Erythroblast (primary cell): ENCODE results near the gene ELFN2.

Experiments
- GATA1 ChIP-seq: IDR thresholded peaks from 2 replicates; pipeline ENCODE4 v1.6.1; 2011; ENCODE audit warnings: low read depth, mild to moderate bottlenecking, control low read depth, low read length, moderate library complexity
- POLR2A ChIP-seq: IDR thresholded peaks from 2 replicates; pipeline ENCODE4 v1.6.1; 2011; ENCODE audit warnings: mild to moderate bottlenecking, low read length

GRCh38 chr22:37329238-37330140 lies 97.8 kb downstream of the ELFN2 start:
- TF ChIP-seq POLR2A (no peak), GATA1 (no peak)
